CMK (cell line): Measurements from ENCODE around the gene FZD7.
A peak's percentile ranks its signal among the peaks of the same experiment; 100 is the strongest.

Experiments used
- DNase-seq: peaks from one replicate; pipeline ENCODE4 v3.0.0-alpha.2; 2010; ENCODE audit warnings: low read depth

Gene FZD7

GRCh38 chr2:202033317-202034248, at the start of gene FZD7:
Gene FZD7, plus strand, starts transcription at chr2:202033855. Its CDS starts 793 bp downstream, at chr2:202034648.
- DNase-seq = peak; percentile 72

GRCh38 chr2:201984333-201984732, 49.3 kb upstream of the FZD7 start:
- DNase-seq = no peak

- DNase-seq = no peak
Observed at GRCh38 chr2:201984800-201985525, 48.7 kb upstream of the FZD7 start.

GRCh38 chr2:201985728-201986462, 47.8 kb upstream of the FZD7 start:
- no peak for DNase-seq

GRCh38 chr2:201986463-201986735, 47.3 kb upstream of the FZD7 start:
- no peak for DNase-seq

GRCh38 chr2:201987426-201987825, 46.2 kb upstream of the FZD7 start:
- no peak for DNase-seq

GRCh38 chr2:201990069-201990468, 43.6 kb upstream of the FZD7 start:
- no peak for DNase-seq

GRCh38 chr2:201992960-201993359, 40.7 kb upstream of the FZD7 start:
- DNase-seq = no peak

- no peak for DNase-seq
Observed at GRCh38 chr2:201994973-201995638, 38.5 kb upstream of the FZD7 start.

- no peak for DNase-seq
Observed at GRCh38 chr2:201996006-201996405, 37.6 kb upstream of the FZD7 start.

GRCh38 chr2:201996679-201997314, 36.9 kb upstream of the FZD7 start:
- no peak for DNase-seq

GRCh38 chr2:201999279-201999678, 34.4 kb upstream of the FZD7 start:
- no peak for DNase-seq

GRCh38 chr2:202001826-202002225, 31.8 kb upstream of the FZD7 start:
- no peak for DNase-seq

GRCh38 chr2:202002381-202002780, 31.3 kb upstream of the FZD7 start:
- DNase-seq = no peak

- DNase-seq = no peak
Observed at GRCh38 chr2:202005272-202005887, 28.3 kb upstream of the FZD7 start.

- DNase-seq = no peak
Observed at GRCh38 chr2:202006301-202006700, 27.4 kb upstream of the FZD7 start.

GRCh38 chr2:202007015-202007982, 26.4 kb upstream of the FZD7 start:
- no peak for DNase-seq

- DNase-seq = no peak
Observed at GRCh38 chr2:202007983-202008354, 25.7 kb upstream of the FZD7 start.

- DNase-seq = no peak
Observed at GRCh38 chr2:202009019-202009481, 24.6 kb upstream of the FZD7 start.

- no peak for DNase-seq
Observed at GRCh38 chr2:202009581-202009980, 24.1 kb upstream of the FZD7 start.
